HG03342 (cell line): ENCODE results near the gene TRABD2B.
"Not testable (repeated sequence)": the region's sequence is repeated elsewhere in the genome, so short reads cannot be mapped to it uniquely, and the experiment has no call there.

Experiments used
- ATAC-seq: cut with Tn5 transposase; IDR thresholded peaks from one replicate; pipeline ENCODE4 v1.9.1; 2021; ENCODE audit warnings: mild to moderate bottlenecking, moderate library complexity; ENCODE audit not compliant: unreplicated experiment

TRABD2B gene

DNA sequence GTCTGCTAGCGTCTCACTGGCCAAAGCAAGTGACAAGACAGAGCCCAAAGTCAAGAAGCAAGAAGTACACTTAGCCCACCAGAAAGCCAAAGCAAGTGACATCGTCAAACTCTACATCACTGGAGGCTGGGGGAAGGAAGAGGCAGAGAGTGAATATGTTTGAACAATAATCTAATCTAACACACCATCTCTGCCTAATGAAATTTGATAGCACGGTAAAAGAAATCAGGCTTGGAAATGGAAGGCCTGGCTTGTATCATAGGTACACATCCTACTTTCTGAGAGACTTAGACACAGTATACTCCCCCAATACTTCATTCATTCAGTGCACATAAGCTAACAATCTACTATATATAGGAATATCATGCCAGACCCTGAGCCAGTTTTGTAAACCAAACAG lies 26.3 kb downstream of the TRABD2B start:
- ATAC-seq: no peak

DNA sequence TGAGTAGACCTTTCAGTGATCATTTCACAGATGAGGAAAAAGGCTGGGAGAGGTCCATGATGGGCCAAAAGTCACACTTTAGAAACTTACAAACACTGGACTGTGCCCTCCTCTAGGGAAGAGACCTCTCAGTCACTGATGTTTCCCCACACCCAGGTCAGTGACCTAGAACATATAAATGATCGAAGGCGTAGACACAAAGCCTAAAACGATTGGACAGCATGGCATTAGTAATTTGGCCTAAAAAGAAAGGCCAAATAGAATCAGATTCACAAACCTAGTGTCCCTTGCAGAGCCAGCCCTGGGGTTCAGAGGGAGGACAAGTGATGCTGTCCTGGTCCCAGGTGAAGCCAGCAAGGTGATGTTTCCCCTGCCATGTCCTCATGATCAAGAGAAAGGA lies 27.7 kb downstream of the TRABD2B start:
- no peak for ATAC-seq

DNA sequence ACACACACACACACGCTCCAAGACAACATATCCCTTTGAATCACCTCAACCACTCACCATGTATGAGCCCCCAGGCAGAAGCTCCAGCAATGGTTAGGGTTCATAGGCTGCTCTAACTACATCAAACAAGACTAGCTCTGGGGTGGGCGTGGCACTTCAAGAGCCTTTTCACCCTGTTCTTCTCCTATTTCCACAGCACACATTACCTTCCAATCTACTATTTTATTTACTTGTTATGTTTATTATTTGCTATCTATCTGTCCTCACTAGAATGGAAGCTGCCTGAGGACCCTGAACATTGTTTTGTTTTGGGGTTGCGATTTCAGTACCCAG lies 28.7 kb downstream of the TRABD2B start:
- ATAC-seq: no peak

DNA sequence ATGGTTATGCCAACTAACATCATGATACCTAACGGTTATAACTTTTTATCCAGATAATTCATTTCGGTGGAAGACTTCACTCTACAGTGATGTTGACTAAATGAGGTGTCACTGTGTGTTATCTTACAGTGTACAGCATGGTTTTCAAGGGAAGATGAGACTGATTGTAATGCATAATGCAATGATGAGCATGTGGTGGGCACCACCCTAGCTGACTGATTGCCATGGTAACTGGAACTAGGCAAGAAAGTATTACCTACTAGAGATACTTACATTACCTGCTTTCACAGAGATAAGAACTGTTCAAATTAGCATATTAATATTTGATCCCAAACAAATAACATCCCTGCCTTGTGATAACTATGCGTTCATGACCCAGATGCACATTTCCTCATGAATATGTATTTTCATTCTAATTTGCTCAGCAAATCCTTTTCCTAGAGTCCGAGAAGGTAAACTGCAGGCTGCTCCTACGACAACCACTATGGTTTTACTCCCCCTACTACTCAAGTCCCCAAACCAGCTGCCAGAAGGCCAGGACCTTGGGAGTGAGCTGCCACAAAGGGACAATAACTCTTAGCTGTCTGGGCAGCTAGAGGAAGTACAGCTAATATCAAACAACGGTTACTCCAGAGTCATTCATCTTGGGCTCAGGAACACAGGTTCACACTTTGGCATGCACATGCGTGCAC lies 29.2 kb downstream of the TRABD2B start:
- ATAC-seq: no peak

DNA sequence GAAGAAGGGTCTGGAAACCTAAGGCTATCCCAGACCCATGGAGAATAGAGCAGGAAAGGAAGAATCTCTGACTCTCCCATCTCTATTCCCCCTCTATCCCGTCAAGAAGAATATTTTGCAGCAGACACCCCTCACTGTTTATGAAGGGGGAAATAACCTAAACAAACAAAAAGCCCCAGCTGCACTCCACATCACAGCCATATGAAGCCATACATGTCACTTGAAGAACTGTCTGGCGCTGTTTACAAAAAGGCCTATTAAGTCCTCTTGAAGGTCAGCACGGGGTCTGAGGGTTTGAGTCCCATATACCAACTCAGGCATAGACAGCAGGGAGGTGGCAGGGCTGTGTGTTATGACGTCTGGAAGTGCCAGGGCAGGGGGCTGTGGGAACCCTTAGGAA lies 31.4 kb downstream of the TRABD2B start:
- ATAC-seq: no peak

DNA sequence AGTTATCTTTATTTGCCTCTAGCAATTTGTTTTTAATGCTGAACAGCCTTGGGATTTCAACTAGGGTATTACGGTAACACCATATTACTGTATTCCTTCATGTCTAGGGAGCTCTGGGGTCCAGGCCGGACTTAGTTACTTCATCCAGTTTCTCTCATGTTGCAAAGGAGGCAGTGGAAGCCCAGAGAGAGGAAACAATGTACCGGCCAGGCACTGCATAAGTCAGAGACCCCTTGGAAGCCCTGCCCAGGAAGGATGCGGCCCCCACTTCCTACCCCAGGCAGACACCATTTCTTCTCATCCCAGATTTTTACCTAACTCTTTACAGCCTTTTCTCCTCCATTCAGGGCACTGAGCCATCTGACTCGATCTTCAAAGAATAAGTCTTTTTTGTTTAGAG lies 32.5 kb downstream of the TRABD2B start:
- no peak for ATAC-seq

DNA sequence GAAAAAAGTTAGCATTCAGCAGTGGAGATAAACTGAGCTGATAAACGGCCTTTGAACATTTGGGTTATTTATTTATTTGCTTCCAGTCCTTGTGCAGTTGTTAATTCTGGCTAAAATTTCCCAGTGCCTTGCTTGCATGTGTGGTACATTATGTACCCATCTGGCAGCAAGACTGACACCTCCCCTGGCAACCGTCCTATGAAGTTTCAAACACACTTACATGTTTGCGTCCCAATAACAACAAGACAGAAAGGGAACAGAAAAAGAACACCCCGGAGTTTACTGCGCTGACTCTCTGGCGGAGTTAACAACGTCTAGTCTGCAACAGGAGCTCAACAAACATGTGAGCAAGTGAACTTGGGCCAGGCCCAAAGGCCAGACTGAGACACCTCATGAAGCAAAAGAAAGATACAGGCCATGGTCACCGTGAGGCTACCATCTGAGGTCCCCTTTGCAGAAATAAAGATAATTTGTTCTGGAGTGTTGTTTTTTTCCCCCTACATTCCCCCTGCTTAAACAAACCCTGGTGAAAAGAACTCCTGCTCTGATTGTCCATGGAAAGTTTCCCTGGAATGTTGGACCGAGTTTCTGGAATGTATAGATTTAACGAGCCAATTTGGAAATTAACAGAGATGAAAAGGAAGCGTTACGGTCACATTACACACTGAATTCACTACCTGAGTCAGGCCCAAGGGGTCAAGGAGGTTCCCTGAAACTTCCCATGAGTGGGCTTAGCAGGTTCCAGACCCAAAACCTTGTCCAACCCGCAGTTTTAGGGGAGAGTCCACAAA lies 33.4 kb downstream of the TRABD2B start:
- ATAC-seq: no peak

DNA sequence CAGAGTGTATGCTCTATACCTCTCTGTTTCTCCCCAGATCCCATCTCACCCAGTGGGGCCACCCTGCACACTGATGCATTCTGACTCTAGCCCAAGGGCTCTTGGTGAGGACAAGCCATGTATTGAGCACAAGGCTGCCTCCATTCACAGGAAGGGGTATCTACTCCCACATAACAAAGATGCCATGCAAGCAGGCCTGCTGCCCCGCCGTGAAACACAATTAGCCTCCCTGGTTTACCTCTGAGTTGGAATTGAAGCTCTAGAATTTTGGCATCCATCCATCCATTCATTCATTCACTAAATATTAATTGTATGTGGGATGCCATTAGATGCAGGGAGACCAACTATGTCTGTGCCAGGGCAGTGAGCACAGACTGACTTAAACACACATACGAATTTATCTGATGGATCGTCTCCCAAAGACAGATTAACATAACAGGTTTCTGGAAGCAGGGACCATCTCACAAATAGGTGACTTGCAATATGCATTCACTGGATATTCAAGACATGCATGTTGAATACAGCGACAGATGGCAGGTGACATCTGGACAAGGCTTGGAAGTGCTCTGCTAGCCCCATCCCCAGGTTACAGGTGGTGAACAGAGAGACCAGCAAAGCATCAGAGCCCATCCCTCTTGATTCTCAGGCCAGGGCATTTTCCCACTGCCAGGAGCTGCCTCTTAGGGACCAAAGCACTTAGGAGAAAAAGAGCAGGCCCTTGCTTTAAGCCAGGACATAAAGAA lies 34.3 kb downstream of the TRABD2B start:
- ATAC-seq: no peak

DNA sequence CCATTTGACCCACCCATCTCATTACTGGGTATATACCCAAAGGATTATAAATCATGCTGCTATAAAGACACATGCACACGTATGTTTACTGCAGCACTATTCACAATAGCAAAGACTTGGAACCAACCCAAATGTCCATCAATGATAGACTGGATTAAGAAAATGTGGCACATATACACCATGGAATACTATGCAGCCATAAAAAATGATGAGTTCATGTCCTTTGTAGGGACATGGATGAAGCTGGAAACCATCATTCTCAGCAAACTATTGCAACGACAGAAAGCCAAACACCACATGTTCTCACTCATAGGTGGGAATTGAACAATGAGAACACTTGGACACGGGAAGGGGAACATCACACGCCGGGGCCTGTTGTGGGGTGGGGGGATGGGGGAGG lies 35.4 kb downstream of the TRABD2B start:
- ATAC-seq: not testable (repeated sequence)

DNA sequence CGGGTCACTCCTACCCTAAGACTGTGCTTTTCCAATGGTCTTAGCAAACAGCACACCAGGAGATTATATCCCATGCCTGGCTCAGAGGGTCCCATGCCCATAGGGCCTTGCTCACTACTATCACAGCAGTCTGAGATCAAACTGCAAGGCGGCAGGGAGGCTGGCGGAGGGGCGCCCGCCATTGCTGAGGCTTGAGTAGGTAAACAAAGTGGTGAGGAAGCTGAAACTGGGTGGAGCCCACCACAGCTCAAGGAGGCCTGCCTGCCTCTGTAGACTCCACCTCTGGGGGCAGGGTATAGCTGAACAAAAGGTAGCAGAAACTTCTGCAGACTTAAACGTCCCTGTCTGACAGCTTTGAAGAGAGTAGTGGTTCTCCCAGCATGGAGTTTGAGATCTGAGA lies 40.7 kb downstream of the TRABD2B start:
- not testable (repeated sequence) for ATAC-seq

DNA sequence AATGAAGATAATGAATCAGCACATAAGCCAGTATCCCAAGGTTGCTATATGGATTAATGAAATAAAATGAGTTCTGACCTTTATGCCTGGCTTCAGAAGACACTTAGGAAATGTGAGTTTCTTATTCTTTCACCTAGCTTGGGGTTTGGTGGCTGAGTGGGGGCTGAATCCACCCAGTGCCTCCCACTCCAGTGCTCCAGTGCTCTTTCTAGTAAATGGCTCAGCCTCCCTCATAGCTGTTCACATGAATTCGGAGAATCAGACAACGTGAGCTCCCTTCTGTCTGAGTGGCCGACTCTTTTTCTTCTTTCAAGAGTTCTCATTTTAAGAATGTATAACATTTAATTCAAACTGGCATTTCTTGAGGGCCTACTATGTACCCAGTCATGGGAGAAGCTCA lies 43.5 kb downstream of the TRABD2B start:
- no peak for ATAC-seq

DNA sequence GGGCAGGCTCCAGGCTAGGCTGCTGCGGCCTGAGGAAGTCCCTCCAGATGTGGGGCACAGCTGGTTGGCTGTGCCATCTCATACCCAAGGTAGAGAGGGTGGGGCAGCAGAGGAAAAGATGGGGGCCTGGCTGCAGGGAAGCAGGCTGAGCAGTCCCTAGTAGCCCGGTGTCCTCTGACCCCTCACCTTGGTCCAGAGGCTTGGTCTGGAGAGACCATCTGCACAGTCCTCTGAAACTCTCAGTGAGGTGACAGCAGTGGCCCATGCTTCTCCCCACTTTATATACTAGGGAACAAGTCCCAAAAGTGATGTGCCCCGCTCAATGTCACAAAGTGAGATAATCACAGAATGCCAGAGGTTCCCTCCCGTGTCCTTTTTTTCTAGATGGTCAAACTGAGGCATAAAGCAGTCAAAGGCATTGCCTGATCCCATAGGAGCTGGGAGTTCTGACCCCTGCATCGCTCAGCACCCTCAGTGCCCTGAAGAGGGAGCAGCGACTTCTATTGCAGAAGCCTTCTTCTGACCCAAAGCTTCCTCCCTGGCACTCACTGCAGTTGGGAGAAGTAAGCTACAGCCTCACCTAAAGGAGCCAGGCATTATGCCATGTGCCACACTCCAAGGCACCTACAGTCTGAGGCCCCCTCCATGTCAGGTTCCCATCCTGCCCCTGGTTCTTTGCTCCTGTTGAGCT lies 45.5 kb downstream of the TRABD2B start:
- no peak for ATAC-seq

DNA sequence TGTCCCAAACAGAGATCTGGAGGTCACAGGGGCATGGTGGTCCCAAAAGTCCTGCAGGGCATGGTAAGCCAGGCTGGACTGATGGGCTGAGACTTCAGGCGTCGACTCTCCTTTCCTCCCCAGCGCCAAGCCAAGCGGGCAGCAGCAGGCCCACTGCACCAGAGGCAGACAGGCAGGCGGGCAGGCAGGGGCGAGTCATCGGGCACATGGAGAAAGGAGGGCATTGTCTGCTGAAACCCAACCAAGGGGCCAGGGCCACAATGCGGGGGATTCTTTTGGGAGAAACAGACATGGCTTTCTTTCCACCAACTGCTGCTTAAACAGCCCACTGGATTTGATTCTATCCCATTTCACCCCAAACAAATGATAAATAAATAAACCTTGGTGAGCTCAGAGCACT lies 46.2 kb downstream of the TRABD2B start:
- no peak for ATAC-seq

DNA sequence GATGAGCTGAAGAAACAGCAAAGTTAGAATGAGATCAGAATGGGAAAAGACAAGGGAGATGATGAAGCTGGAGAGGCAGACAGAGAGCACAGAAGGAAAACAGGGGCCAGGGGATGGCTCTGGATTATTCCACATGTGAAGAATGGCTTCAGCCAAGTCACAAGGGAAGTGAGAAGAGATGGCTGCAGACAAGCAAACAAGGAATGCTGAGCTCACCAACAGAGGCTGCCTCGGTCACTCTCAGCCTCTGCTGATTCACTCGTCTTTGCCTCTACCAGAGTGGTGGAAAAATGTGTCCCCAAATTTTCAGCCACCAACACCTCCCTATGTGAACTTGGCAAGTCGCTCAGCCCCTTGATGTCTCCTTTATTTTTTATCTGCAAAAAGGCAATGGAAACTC lies 46.7 kb downstream of the TRABD2B start:
- no peak for ATAC-seq

DNA sequence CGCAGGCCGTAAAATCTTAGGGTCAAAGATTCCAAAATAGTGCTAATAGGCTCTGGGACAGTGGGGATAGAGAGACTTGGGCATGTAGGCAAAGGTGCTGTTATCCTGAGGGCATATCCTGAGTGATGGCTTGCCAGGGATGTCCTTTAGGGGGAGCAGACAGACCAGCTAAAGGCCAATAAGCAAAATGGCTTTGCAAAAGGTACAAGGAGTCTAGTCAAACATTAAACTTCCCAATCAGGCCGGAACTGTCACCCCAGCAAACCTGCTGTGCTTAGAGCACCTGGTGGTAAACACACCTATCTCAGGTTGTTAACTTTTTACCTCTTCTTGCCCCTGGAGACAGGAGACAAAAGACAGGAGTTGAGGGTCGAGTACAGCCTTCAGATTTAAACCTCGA lies 49.1 kb downstream of the TRABD2B start:
- no peak for ATAC-seq

DNA sequence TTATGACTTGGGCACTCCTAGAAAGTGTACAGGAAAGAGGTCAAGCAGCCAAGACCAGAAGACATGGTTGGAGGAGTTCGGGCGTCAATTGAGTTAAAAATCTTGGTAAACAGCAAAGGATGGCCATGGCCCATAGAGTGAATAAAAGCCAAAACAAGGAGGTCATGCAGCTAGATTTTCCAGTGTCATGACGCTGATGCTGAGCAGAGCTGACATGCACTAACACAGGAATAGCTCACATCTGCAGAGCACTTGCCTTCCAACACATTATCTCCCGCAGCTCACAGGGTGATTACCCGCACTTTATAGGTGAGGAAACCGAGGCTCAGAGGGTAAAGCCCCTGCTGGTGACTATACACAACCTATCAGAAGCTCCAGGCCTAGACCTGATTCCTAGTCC lies 49.7 kb downstream of the TRABD2B start:
- no peak for ATAC-seq

DNA sequence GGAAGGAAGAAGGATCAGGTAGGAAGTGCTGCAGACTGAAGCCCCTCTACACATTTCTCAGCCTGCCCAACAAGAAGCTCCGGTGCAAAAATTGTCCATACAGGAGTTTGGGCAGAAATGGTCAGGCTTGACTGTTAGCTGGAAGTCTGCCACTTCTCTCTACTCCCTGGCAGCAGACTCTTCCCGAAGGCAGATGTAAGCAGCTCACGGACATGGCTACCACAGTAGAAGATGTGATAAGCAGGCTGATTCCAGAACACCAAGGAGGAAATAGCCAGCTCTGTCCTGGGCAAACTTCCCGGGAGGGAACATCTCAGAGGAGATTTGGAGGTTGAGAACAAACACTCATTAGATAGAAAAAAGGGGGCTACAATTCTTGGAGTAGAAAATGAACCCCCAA lies 52.6 kb downstream of the TRABD2B start:
- ATAC-seq: no peak

DNA sequence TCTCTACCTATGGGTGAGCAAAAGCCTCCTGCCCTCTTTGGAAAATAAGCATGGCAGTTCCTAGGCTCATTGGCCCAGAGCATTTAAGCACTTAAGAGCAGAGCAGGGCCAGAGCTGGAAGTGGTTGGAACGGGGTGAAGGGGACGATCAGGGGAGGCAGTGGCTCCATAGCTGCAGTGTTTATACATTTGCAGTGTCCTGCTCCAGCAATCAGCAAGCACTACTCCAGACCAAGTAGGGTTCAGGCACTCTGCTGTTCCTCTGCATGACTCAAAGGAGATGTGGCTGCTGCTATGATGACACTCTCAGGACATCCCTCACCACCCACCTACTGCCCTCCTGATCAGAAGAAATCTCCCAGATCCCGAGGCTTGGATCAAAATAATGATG lies 55.0 kb downstream of the TRABD2B start:
- ATAC-seq: no peak

DNA sequence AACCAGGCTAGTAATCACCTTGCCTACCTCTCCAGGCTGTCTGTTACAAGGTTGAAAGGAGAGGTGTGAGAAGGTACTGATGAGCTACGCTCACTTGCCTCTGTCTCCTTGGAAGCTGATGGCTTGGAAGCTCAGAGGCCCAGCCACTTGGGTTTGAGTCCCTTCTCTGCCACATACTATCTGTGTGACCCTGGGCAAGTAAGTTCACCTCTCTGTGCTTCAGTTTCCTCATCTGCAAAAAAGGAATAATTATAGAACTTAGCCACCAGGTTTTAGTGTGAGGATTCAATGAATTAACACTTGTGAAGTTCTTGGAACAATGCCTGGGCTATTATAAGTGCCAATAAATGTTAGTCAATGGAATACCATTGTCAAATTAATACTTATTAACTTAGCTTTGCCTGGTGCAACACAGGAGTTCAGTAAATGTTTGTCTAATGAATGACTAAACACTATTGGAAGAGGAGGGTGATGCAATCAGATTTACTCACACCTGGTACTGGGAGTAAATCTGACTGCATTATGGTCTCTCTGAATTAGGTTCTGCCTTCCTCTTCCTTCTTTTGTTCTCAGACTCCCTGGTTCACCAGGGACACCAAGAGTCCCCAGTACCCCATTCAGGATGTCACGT lies 55.5 kb downstream of the TRABD2B start:
- no peak for ATAC-seq

DNA sequence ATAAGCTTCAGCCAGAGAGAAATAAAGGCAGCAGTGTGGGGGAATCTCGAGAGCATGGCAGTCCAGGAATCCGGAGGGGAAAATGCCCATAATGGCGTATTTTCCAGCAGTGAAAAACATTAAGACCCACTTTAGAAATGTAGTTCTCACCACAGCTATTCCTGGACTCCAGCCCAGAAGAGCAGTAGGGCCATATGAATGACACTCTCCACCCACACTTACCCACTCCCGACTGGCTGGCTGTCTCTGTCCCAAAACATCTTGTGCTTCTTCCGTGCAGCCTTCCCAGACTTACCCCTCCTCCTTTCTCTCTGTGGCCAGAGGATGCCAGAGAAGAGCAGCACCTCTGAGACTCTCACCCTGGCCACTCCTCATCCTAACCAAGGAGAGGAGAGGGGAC lies 56.4 kb downstream of the TRABD2B start:
- no peak for ATAC-seq

DNA sequence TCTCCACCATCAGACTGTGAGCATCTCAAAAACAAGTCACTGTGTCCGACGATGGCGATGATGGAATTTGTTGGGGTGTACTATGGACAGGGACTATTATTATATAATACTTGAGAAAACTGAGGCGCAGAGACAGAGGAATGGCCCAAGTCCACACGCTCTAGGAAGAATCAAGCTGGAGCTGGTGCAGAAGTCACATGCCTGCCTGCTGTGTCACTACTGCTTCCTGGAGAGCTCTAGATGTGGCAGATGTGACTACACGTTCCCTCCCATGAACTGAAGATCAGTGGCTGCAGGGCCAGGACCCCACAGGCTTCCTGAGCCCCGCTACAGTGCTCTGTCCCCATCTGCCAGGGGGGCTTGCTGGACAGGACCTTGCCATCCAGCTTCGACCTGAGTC lies 56.9 kb downstream of the TRABD2B start:
- ATAC-seq: no peak
